ENCODE data around the gene WASHC1.
A peak's percentile ranks its signal among the peaks of the same experiment; 100 is the strongest.
"Not testable (repeated sequence)": the region's sequence is repeated elsewhere in the genome, so short reads cannot be mapped to it uniquely, and the experiment has no call there.

WASHC1 gene, protein sequence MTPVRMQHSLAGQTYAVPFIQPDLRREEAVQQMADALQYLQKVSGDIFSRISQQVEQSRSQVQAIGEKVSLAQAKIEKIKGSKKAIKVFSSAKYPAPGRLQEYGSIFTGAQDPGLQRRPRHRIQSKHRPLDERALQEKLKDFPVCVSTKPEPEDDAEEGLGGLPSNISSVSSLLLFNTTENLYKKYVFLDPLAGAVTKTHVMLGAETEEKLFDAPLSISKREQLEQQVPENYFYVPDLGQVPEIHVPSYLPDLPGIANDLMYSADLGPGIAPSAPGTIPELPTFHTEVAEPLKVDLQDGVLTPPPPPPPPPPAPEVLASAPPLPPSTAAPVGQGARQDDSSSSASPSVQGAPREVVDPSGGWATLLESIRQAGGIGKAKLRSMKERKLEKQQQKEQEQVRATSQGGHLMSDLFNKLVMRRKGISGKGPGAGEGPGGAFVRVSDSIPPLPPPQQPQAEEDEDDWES

DNA sequence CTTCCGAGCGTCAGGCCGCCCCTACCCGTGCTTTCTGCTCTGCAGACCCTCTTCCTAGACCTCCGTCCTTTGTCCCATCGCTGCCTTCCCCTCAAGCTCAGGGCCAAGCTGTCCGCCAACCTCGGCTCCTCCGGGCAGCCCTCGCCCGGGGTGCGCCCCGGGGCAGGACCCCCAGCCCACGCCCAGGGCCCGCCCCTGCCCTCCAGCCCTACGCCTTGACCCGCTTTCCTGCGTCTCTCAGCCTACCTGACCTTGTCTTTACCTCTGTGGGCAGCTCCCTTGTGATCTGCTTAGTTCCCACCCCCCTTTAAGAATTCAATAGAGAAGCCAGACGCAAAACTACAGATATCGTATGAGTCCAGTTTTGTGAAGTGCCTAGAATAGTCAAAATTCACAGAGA lies at the start of gene WASHC1:
WASHC1 (minus strand) TSS at position 101 of the 400 bp plus-strand sequence. CDS start 4,457 bp downstream, outside the sequence.
- DNase-seq = not testable (repeated sequence)

DNA sequence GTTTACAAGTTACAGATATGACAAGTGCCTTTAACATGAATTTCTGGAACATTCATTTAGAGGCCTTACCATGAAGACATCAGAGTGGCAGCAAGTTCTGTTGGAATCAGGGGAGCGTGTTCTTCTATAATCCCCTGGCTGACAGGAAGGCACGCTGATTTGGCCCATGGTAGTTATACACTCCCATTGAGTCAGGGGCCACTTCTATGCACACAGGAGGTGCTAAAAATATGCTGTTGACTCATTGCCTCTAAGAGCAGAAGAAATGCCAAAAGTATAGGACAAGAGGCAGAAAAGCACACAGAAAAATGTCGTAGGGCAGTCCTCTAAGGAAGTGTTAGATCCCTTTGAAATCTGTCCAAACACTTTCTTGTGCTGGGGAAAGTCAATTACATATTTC lies 49.1 kb upstream of the WASHC1 start:
- DNase-seq = not testable (repeated sequence)

DNA sequence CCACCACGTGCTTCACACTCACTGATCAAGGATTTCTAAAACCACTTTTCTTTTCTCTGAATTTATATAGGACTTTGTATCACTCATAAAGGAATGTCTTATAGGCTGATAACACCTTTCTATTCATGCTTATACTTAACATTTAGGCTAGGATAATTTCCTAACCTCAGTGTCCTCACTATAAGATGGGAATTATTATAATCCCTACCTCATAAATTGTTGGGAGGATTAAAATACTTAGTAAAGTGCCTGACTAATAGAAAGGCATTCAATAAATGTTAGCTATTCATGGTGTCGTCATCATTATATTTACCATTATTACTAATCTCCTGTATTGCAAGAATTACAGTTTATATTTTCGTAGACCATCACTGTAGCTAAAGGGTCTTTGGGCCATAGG lies 47.1 kb upstream of the WASHC1 start:
- DNase-seq = not testable (repeated sequence)

DNA sequence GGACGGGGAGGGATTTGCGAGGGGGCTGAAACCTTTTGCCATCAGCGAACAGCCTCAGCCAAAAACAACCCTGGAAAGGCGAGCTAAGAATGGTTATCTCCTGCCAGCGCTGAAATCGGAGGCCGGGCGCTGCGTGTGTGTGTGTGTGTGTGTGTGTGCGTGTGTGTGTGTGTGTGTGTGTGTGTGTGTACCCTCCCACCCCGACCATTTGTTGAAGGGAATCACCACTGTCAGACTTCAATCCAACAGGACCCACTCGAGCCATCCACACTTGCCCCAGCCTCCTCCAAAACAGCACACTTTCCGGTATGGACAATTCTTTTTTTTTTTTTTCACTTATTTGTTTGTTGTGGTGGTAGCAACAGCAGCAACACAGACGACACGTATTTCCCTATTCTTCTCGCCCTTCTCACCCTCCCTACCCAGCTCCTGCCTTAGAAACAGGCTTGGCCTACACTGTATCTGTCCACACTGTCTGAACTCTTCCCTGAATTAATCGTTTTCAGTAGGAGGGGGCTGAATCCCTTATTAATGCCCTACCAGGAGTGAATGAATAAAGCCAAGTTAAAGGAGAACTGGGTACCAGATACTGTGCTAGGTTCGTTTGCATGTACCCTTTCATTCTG lies 44.8 kb upstream of the WASHC1 start:
- not testable (repeated sequence) for DNase-seq

DNA sequence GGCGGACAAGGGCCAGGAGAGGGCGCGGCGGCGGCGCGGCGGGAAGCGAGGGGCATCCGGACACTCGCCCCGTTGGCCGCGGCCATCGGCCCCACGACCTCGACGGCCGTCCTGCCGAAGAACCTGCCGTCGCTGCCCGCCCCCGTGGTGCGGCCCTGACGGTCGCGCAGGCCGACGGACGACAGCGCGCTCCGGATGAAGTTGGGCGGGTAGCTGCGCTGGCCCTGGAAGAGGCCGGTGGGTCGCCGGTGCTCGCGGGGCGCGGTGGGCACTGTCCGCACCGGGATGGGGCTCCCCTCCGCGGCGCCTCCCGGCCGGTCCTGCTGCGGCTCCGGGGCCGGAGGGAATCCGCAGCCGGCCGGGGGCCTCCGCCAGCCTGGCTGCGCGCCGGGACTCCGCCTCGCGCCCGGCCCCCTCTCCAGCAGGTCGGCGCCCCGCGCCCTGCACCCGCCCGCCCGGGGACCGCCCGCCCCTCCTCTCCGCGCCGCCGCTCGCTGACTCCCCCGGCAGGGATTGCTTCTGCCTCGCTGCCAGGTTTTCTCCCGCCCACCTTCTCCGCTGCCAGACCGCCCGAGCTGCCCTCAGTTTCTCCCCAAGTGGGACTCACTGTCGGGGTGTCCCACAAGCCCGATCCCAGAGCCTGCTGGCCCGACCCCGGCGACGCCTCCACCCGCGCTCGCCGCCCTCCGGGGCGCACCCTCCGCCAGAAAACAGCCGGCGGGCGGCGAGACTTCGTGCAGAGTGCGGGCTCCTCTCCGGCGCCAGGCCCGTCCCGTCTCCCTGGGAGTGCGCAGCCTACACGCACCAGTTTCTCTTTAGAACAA lies 44.0 kb upstream of the WASHC1 start:
- DNase-seq = not testable (repeated sequence)

DNA sequence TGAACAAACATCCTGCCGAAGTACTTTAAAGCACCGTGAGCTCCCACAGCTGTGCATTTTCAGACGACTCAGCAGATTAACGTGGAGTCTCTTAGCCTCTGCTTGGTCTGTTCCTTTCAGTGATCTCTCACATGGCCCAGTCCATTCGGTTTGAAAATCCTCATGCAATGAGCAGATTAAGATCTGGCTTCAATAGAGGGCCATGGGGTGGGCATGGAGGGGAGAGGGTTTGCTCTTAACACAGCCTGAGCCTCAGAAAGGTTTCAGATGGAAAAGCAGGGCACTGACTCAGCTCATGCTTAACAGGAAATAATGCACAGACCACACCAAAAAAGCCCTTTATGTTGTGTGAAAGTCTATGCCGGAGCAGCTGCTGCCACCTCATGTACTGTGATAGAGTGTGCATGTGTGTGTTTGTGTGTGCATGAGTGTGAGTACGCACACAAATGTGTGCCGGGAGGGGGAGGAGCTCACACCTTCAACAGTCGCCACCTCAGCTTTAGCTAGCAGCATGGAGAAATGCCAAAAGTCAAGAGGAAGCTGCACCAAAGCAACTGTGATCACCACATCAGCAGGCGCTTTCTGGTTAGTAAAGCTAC lies 33.9 kb upstream of the WASHC1 start:
- DNase-seq = peak; percentile 60

- not testable (repeated sequence) for DNase-seq
These were observed 23.4 kb upstream of the WASHC1 start for GRCh38 chr9:52678-53077.

- not testable (repeated sequence) for DNase-seq
These were observed 19.1 kb upstream of the WASHC1 start for GRCh38 chr9:48190-48842.

GRCh38 chr9:46639-47271 lies 17.5 kb upstream of the WASHC1 start:
- not testable (repeated sequence) for DNase-seq

- DNase-seq = not testable (repeated sequence)
These were observed 16.9 kb upstream of the WASHC1 start for GRCh38 chr9:46164-46563.

DNA sequence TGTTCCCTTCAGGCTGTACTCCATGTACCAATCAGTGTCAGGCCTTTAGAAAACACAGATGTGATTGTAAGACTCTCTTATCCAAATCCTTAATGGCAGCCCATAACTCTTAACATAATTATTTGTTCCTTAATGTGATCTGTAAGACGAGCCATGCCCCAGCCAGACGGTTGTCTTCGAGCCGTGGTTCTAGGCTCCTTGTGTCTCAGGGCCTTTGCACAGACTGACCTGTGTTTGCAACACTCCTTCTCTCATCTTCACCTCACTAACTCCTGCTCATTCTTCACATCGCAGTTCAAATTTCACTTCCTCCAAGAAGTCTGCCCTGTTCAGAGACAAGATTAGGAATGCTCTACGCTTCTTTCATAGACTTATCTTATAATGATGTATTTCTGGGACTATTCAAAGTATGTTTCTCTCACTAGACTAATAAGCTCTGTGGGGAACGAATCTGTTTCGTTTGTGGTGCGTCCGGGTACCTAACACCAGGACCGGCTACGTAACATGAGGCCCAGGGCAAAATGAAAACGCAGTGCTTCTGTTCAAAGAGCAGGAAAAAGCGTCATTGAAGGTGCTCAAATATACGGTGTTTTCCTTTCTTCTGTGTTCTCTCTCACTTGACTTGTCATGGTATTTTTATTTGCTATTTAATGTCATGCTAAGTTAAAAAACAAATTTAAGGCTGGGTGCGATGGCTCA lies 16.1 kb upstream of the WASHC1 start:
- not testable (repeated sequence) for DNase-seq

- not testable (repeated sequence) for DNase-seq
These were observed 15.2 kb upstream of the WASHC1 start for GRCh38 chr9:44416-44815.

DNA sequence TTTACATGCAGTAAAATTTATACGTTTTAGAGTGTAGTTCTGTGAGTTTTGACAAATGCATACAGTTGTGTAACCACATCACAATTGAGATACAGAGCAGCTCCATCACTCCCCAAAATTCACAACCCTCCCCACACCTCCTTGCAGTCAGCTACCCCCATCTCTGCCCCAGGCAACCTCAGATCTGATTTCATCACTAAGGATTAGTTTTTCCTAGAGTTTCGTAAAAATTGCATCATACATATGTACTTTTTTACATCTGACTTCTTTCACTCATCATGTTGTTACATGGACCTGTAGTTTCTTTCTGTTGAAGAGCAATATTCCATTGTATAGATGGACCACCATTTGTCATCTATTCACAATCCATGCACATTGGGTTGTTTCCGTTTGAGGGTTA lies 14.4 kb upstream of the WASHC1 start:
- not testable (repeated sequence) for DNase-seq

- DNase-seq = not testable (repeated sequence)
These were observed 13.9 kb upstream of the WASHC1 start for GRCh38 chr9:43116-43515.

- not testable (repeated sequence) for DNase-seq
These were observed 12.6 kb upstream of the WASHC1 start for GRCh38 chr9:41819-42218.

DNA sequence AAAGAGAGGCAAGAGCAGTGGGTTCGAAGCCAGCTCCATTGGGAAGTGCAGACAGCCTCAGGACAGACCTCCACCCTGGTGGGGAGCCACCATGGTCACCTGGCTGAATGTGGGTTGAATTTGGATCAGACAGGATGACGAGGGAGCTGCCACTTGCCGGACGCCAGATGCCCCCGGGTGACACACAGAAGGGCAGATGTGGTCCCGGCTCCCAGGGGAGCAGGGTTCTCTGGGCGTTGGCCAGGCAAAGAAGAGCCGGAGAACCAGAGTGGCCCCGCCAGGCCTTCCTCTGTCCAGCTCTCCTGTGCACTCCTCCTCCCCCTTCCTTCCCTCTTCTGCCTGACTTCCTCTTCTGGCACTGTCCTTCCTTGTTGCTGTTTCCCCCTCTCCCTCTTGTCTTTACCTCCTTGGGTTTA lies 12.0 kb upstream of the WASHC1 start:
- not testable (repeated sequence) for DNase-seq

DNA sequence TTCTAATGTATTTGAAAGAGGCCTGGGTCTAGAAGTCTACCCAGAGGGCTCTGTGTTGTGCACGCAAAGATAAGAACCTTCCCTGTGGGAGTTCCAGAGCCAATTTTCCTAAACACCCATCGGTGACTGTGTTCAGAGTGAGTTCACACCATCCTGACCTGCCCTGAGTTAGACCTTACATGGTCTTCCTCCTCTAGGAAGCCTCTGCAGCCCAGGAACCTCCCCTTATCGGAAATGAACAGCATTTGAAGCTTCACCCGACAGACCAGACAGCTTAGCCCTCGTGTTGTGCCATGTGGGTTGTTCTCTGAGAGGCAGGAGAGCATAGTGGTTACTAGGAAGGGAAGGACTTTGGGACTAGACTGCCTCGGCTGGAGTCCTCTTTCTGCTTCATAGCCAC lies 3.1 kb upstream of the WASHC1 start:
- not testable (repeated sequence) for DNase-seq

DNA sequence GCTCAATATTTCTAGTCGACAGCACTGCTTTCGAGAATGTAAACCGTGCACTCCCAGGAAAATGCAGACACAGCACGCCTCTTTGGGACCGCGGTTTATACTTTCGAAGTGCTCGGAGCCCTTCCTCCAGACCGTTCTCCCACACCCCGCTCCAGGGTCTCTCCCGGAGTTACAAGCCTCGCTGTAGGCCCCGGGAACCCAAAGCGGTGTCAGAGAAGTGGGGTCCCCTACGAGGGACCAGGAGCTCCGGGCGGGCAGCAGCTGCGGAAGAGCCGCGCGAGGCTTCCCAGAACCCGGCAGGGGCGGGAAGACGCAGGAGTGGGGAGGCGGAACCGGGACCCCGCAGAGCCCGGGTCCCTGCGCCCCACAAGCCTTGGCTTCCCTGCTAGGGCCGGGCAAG lies 481 bp downstream of the WASHC1 start:
- not testable (repeated sequence) for DNase-seq

DNA sequence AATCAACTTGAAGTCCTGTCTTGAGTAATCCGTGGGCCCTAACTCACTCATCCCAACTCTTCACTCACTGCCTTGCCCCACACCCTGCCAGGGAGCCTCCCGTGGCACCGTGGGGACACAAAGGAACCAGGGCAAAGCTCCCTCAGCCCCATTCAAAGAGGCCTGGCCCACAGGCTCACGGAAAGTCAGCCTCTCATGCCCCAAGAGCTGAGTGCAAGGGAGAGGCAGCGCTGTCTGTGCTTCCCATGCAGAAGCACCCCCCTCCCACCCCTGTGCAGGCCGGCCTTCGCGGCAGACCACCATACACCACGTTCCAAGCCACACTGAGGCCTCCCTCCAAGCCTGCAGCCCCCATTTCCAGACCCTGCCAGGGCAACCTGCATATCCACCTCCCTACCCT lies 7.6 kb downstream of the WASHC1 start:
- DNase-seq = not testable (repeated sequence)

DNA sequence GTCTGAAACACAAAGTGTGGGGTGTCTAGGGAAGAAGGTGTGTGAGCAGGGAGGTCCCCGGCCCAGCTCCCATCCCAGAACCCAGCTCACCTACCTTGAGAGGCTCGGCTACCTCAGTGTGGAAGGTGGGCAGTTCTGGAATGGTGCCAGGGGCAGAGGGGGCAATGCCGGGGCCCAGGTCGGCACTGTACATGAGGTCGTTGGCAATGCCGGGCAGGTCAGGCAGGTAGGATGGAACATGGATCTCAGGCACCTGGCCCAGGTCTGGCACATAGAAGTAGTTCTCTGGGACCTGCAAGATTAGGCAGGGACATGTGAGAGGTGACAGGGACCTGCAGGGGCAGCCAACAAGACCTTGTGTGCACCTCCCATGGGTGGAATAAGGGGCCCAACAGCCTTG lies 12.4 kb downstream of the WASHC1 start:
- not testable (repeated sequence) for DNase-seq

All from CD4-positive, alpha-beta T cell treated with Interleukin-12 subunit alpha and Interleukin-12 subunit beta, for 1 hour (primary cell).